Lower leg skin (tissue), 3 donors: ENCODE measurements around the gene ZNF106.

Experiments used
- CTCF ChIP-seq, 3 donors: fragments of 450-650 bp; IDR thresholded peaks; one replicate each; pipeline ENCODE4 v1.5.1; 2016; ENCODE audit warnings: antibody characterized with exemption in 3 of 3, mild to moderate bottlenecking in 3 of 3, moderate library complexity in 2 of 3
- POLR2A ChIP-seq, 2 donors: fragments of 450-650 bp; IDR thresholded peaks; one replicate each; pipeline ENCODE4 v1.6.1; 2016 to 2017; ENCODE audit warnings: antibody characterized with exemption in 2 of 2, mild to moderate bottlenecking in 1 of 2, moderate library complexity in 1 of 2

GRCh38 chr15:42408178-42408577 lies 82.8 kb downstream of the ZNF106 start:
- TF ChIP-seq POLR2A (IDR thresholded peaks at IDR 0.05), result no peak
- TF ChIP-seq CTCF (IDR thresholded peaks at IDR 0.05), result no peak
